NCI-H446 treated with DMSO at 0.1 percent for 48 hours (cell line): Measurements from ENCODE around the gene APP.

Experiments used
- DNase-seq: peaks from one replicate; lab custom pipeline; 2025; lab: John Stamatoyannopoulos, UW

APP gene

GRCh38 chr21:25977068-25977611, 193.4 kb downstream of the APP start:
- no peak for DNase-seq

- no peak for DNase-seq
Observed at GRCh38 chr21:25974964-25975363, 195.6 kb downstream of the APP start.

- DNase-seq, result no peak
Observed at GRCh38 chr21:25970254-25970930, 200.2 kb downstream of the APP start.

- DNase-seq, result no peak
Observed at GRCh38 chr21:25967901-25968438, 202.6 kb downstream of the APP start.

GRCh38 chr21:25967181-25967900, 203.2 kb downstream of the APP start:
- DNase-seq, result no peak

GRCh38 chr21:25965951-25966707, 204.4 kb downstream of the APP start:
- no peak for DNase-seq

- DNase-seq, result no peak
Observed at GRCh38 chr21:25964926-25965325, 205.6 kb downstream of the APP start.

- DNase-seq, result no peak
Observed at GRCh38 chr21:25964015-25964414, 206.6 kb downstream of the APP start.

GRCh38 chr21:25963181-25963580, 207.4 kb downstream of the APP start:
- DNase-seq, result peak; percentile 59

- no peak for DNase-seq
Observed at GRCh38 chr21:25961042-25961441, 209.5 kb downstream of the APP start.

GRCh38 chr21:25960402-25960801, 210.2 kb downstream of the APP start:
- no peak for DNase-seq

- DNase-seq, result no peak
Observed at GRCh38 chr21:25959799-25960198, 210.8 kb downstream of the APP start.

- DNase-seq, result peak; percentile 21
Observed at GRCh38 chr21:25956993-25957714, 213.4 kb downstream of the APP start.

GRCh38 chr21:25955646-25956045, 214.9 kb downstream of the APP start:
- no peak for DNase-seq

GRCh38 chr21:25953659-25954058, 216.9 kb downstream of the APP start:
- DNase-seq, result no peak

GRCh38 chr21:25953196-25953595, 217.4 kb downstream of the APP start:
- peak; percentile 55 for DNase-seq

GRCh38 chr21:25952306-25952705, 218.3 kb downstream of the APP start:
- DNase-seq, result peak; percentile 20

- DNase-seq, result peak; percentile 66
Observed at GRCh38 chr21:25949701-25950100, 220.9 kb downstream of the APP start.

- peak; percentile 95 for DNase-seq
Observed at GRCh38 chr21:25944672-25945213, 225.8 kb downstream of the APP start.

GRCh38 chr21:25944082-25944481, 226.5 kb downstream of the APP start:
- no peak for DNase-seq

- DNase-seq, result peak; percentile 29
Observed at GRCh38 chr21:25942135-25942534, 228.4 kb downstream of the APP start.
